NCI-H146 treated with DMSO at 0.1 percent for 48 hours (cell line): Measurements from ENCODE around the gene SPSB1.

Source experiments
- DNase-seq: peaks from one replicate; lab custom pipeline; 2025; ENCODE audit not compliant: unreplicated experiment; lab: John Stamatoyannopoulos, UW

The SPSB1 gene

DNA sequence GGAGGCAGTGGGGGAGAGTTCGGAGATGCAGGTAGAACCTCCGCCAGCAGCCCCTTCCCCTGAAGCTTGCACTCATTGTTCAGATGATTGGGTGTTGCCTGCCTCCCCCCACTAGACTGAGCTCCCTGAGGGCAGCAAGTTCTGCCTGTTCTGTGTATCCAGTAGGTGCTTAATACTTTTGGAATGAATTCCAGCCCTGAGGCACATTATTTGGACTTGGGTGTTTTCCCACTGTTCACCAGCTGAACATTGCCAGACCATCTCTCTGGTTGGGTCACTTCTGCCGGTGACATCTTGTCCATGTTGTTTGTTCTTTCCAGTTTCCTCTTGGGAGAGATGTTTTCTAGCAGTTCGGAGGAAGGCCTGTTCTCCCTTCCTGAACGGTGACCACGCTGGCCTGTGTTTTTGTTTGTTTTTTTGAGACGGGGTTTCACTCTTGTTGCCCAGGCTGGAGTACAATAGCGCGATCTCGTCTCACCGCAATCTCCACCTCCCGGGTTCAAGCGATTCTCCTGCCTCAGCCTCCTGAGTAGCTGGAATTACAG is 48.7 kb downstream of the SPSB1 start:
- DNase-seq, result no peak

DNA sequence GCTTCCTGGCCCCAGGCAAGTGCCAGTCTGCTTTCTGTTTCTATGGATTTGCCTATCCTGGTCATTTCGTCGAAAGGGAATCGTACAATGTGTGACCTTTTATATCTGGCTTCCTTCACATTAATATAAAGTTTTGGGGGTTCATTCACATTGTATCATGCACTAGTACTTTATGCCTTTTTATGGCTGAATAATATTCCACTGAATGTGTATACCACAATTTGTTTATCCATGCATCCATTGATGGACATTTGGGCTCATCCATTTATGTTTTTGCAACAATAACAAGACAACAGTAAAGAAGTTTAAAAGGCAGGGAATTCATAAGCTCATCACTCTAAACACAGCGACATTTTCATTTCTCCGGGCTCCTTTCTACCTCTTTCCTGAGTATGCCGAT is 50.6 kb downstream of the SPSB1 start:
- no peak for DNase-seq

DNA sequence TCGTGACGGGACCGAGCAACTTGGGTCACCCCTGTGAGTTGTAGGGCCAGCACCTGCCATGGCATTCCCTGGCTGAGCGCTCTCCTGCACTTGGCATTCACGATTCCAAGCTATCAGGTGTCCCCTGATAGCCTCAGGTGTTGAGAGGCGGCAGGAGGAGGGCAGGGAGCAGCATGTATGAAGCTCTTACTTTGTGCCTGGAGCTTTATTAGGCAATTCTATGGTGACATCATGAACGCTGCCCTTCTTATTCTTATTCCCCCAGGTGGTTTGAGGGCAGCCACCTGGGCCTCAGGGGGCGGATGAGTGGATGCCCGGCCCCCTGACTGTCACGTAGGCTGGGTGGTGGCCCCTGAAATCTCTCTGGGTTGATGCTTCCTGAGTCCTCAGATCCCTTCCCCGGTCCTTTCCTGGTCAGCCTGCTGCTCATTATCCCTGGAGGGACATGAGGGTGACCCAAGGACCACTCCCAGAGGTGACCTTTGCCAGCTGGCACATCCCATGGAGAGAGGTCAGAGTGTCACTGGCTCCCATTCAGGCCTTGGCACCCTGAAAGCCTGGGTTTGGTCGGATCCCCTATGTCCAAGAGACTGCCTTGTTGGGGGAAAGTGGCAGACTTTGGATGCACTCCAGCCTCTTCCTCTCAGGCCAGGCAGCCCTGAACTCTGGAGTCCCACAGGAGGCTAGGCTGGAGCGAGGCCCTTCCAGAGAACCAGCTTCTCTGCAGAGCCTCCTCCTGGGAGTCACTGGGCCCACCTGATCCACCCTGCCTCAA is 51.9 kb downstream of the SPSB1 start:
- DNase-seq, result no peak

DNA sequence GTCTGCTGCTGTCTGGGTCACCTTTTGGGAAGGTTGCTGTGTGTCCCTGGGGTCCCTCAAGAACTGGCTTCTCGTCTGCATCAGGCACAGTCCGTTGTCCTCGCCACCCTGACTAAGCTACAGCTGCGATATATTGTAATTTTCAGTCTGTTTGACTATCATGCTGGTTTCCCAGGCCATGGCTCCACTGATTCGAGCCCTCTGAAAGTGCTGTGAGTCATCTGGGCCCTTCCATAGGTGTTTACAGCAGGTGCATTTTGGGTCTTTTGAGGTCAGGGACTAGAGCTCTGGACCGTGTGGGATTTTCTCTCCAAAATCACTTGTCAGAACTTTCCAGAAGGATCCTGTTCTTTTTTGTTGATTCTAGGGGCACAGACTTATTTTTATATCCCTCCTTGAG is 52.8 kb downstream of the SPSB1 start:
- DNase-seq, result no peak

DNA sequence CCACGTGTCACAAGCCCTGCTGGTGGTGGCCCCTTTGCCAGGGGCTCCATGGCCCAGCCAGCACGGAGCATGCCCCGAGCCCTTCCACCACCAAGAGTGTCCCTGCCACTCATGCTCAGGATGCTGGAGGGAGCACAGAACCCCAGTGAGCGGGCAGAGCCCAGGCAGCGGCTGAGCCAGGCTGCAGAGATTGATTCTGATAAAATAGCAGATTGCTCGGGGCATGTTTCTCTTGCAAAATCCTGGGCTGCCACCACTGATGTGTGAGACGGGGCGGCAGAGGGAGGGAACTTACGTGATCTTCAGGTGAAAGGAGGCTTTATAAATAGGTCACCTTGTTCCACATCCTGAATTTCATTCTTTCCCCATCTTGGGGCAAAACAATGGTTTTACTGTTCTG is 53.2 kb downstream of the SPSB1 start:
- no peak for DNase-seq

DNA sequence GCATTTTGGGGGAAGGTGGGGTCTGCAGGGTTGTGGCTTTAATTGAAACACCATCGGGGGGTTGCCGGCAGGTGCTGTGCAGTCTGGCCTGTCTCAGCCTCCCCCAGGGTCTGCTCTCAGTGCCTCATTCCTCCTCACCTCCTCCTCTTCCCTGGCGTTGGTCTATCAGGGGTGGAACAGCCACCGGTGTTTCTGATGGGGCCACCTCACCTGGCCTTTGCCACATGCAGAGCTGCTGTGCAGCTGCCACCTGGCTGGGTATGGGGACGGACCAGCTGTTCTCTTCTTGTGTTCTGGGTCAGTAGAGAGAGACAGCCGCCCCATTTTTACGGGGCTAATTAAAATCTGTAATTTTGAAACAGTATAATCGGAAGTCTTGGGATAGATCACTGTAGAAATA is 53.9 kb downstream of the SPSB1 start:
- no peak for DNase-seq

DNA sequence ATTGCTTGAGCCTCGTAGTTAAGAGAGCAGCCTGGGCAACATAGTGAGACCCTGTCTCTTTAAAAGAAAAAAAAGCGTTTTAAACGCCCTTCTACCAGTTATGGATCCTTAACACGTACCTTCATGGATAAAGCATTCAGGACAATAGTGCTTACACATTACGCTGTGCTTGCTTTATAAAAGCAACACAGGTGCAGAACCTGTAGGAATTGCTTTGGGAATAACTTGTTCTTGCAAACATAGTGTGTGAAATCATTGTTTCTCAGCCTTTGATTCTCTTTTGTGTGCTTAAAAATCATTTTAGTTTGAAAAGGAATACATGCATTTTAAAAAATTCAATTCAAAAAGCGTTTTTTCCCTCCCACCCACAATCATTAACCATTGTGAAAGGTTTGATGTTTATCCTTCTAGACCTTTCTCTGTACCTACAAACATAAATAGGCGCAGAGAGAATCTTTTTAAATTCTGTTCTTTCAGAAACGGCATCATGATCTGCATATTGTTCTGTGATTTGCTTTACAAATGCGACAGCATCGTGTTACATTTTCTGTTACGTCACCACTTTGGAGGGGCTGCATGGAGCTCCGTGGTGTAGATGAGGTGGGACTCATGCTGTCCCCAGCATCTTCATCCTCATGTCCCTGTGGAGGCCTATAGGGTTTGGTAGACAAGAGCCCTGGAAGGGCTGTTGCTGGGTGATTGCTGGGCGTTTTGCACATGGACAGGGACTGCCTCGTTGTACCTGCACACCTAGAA is 54.6 kb downstream of the SPSB1 start:
- DNase-seq, result no peak

DNA sequence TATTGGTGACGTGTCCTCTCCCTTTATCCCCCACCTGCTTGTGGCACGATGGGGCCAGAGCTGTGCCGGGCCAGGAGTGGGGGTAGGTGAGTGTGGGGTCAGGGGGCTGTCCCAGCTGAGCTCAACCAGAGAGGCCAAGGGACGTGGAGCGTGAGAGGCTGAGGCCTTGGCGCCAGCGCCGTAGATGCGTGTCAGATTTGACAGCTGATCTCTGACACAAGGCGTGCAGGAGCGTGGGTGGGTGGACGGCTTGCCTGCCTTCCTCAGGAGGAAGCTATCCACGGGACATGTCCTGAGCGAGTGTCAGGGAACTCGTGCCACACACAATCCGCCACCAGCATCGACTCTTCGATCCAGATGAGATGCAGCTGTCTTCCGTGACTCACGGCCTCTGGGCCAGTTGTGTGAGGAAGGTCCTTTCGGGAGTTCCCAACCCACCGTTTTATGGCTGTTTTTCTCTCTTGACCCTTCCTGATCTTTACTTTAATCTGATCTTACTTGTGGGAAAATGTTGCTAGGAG is 56.7 kb downstream of the SPSB1 start:
- no peak for DNase-seq

DNA sequence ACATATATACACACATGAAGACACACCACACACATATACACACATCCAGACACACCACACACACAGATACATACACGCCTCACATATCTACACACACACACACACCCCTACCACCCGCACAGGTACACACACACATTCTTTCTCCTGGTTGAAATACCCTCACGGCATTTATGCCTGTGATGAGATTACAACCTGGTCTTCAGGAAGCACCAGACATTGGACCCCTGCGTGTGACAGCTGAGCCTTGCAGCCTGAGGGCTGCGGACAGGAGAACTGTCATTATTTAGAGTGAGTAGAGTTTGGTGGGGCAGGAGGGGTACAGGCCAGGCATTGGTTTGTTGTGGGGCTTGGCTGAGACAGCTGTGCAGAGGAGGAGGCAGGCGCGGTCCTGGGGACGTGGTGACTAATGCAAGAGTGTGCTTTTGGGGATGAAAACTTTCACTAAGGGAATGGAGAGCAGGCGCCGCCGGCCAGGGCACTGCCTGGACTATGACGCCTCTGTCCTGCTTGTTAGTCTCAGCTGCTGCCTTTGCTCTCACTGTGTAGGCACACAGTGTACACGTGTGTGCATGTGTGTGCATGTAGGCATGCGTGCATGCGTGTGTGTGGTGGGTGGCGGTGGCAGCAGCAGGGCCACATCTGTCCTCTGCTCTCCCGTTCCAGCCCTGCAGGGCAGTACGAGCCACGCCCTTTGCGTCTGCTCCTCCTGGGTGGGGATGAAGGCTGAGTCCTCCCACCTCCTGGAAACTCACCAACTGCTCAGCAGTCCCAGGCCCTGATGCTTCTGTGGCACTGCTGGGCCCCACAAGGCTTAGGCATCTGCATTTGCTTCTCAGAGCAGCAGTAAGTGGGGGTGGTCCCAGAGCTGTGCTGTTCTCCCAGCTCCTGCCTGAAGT is 57.6 kb downstream of the SPSB1 start:
- DNase-seq, result no peak

DNA sequence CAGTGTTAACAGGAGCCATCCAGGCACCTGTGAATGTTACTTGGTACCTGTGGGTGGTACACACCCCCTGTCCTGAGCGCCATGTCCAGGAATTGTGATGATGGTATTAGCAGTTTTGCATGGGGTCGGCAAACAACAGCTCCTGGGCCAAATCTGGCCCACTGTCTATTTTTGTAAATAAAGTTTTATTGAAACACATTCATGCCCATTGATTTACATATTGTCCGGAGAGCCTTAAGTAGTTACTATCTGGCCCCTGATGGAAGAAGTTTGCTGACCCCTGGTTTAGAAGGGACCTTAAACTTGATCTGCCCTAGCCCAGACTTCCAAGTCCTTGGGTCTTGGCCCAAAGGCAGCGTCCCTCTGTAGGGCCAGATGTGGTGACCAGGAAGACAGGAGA is 58.3 kb downstream of the SPSB1 start:
- no peak for DNase-seq

DNA sequence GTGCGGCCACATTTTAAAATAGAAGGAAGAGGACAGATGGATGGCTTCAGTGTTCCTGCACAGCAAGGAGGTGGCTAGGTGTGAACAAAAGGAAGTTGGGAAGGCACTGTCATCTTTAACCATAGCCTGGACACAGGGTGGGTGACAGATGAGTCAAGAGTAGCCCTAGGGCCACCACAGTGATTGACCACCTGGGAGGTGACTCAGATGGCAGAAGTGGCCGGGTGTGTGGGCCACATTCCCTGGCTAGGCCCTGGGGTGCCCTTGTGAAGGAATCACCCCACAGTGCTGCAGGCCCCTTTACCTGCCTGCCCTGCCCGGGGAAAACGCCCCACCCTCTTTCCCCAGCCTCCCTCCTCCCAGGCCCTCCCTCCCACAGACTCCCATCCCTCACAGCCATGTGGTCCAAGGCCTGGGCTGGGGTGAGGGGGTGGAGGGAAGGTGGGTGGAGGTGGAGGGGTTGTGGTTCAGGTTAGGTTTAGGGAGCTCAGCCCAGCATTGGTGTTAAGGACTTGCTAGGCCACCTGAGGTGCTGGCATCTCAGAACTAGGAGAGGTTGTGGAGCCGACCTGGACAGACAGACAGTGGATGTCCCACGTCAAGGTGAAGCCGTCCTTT is 59.1 kb downstream of the SPSB1 start:
- no peak for DNase-seq

DNA sequence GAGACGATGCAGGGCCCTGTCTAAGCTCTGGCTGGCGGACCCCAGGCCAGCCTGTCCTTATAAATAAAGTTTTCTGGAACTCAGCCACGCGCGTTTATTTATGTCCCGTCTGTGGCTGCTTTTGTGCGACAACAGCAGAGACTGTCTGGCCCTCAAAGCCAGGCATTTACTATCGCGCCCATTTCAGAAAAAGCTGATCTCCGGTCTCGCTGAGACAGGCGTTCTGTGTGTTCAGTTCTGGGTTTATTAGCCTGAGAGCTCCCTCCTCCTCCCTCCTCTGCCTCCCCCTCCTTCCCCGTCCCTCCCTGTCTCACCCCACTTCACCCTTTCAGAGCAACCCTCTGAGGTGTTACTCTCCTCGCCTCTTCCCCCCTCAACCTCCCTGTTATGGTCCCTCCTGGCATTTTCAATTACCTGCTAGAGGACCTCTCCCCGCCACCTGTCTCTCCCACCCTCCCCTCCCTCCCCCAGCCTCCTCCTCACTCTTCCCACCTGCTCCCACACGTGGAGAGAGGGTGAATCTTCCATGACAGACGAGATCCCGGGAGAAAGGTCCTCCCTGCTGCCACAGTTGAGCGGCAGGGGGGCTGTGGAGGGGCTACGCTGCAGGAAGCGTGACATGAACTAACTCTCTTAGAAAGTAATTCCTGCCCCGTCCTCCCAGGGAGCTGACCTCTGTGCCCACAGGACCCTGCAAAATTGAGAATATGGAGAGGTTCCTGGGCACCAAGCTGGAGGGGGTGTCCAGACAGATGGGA is 59.9 kb downstream of the SPSB1 start:
- DNase-seq, result no peak

DNA sequence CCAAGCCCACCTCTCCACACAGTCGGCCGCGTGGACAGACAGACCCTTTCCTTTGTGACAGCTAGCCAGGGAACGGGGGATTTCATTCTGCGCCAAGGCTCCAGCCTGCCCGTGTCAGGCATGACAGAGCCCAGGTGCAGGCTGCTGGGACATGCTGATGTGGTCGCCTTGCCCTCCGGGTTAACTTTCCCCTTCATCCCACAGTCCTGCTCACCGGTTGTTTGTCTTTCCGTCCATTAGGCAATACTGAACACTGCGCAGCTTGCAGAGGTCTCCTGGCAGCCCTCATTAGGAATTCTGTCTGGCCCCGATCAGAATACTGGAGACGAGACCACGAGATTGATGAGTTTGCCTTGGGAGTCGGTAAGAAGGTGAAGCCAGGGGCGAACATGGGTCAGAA is 62.8 kb downstream of the SPSB1 start:
- DNase-seq, result no peak

DNA sequence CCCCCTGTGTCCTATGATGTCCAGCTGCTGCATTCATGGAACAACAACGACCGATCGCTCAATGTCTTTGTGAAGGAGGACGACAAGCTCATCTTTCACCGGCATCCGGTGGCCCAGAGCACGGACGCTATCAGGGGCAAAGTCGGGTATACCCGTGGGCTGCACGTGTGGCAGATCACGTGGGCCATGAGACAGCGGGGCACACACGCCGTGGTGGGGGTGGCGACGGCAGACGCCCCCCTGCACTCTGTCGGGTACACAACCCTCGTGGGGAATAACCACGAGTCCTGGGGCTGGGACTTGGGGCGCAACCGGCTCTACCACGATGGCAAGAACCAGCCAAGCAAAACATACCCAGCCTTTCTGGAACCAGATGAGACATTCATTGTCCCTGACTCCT is 63.3 kb downstream of the SPSB1 start:
- DNase-seq, result no peak

DNA sequence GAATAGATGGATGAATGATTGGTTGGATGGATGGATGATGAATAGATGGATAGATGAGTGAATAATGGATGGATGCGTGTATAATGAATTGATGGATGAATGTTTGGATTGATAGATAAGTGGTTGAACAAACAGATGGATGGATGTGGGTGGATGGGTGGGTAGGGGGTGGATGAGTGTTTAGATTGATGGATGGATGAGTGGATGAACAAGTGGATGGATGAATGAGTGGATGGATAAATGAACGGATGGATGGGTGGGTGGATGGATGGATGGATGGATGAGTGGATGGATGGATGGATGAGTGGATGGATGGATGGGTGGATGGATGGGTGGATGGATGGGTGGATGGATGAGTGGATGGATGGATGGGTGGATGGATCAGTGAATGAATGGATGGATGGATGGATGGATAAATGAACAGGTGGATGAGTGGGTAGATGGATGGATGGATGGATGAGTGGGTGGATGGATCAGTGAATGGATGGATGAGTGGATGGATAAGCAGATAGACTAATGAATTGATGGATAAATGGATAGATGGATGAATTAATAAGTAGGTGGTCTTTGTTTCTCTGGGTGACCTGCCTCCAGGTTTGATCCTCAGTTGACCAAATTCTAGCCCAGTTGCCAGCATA is 64.3 kb downstream of the SPSB1 start:
- DNase-seq, result no peak

DNA sequence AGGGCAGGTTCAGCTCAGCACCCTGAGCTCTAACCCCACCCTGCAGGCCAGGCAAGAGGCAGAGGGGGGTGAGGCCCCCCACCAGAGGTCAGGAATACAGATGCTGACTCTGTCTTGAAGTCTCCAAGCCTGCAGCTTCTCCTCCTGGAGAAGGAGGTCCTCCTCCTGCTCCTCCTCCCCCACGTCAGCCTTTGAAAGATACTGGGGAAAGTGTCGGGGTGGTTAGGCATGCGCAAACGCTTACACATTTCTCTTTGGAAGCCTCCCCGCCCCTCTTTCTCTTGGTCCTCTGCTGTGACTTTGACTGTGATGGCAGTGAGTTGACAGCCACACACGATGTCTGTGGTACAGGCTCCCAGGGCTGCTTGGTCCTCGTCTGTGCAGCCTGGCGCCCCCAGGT is 65.3 kb downstream of the SPSB1 start:
- no peak for DNase-seq

DNA sequence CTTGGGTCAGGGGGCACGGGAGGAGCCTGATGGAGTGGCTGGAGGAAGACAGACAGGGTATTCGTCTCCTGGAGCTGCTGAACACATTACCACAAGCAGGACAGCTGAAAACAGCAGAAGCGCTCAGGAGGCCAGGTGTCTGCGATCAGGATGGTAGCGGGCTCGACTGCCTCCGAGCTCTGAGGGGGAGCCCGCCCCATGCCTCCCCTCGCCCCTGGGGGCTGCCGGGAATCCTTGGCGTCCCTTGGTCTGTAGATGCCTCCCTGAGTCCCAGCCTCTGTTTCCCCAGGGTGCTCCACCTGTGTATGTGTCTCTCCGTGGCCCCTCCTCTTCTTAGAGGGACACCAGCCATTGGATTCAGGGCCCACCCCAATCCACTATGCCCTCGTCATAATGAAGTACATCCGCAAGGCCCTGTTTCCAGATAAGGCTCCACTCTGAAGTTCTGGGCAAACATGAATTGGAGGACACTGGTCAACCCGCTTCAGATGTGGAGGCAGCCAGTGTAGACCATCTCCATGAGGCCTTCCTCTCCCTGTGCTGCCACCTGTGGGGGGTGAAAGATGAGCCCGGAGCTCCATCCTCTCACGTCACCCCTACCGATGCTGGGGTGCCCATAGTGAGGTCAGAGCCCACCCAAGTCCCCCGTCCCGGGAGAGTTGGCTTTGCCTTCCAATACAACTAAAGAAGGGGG is 67.8 kb downstream of the SPSB1 start:
- DNase-seq, result no peak

DNA sequence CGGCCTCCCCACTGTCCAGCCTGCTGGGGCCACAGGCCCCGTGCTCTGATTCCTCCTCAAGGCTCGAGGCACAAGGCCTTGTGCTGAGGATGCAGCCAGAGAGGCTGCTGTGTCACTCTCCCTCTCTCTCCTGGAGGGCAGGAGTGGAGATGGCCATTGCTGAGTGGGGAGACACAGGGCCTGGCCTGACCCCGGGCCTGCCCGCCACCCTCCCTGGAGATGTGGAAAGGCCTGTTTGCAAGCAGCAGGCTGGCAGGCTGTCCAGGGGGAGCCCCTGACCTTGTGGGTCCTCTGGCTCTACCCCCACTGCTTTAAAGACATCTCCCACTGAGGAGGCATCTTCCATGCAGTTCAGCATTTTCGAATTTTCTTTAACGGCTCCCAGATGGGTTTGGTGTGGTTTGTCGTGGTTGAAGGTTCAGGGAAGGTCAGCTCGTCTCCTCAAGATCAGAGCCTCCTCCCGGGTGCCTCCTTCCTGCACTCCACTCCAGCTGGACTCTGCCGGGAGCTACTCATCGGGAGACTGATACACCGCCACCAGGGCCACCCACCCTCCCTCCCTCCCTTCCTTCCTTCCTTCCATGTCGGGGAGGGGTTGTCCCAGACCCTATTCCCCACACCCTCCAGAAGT is 69.1 kb downstream of the SPSB1 start:
- no peak for DNase-seq
